ENCODE results near the gene SUPV3L1. TPM values are rescaled to one million over a fixed set of nuclear protein-coding genes. Genes with fewer than 3 reads are reported as not detected.

The SUPV3L1 gene
- total RNA-seq, 1 donor from 2014 or later, result 58.9 TPM

- intact Hi-C loops (cut with micrococcal nuclease), result loop anchor here (5.0 kb wide), 1 partner anchor 244 kb away; the partner anchor contains the start of gene DDX21
Observed at GRCh38 chr10:69201045-69201444, 21.0 kb downstream of the SUPV3L1 start.

- intact Hi-C loops (cut with micrococcal nuclease), result loop anchor here (1.0 to 5.0 kb wide), 3 partner anchors 22 to 245 kb away; partner anchors contain the start of genes DDX21 and SUPV3L1
Observed at GRCh38 chr10:69202332-69202731, 22.3 kb downstream of the SUPV3L1 start.

- intact Hi-C loops (cut with micrococcal nuclease), result no loop called here
Observed at GRCh38 chr10:69208761-69209160, 28.7 kb downstream of the SUPV3L1 start.

GRCh38 chr10:69209787-69210484 is 29.9 kb downstream of the SUPV3L1 start:
- intact Hi-C loops (cut with micrococcal nuclease), result no loop called here

- intact Hi-C loops (cut with micrococcal nuclease), result no loop called here
Observed at GRCh38 chr10:69211104-69211503, 31.1 kb downstream of the SUPV3L1 start.

GRCh38 chr10:69211524-69211923 is 31.5 kb downstream of the SUPV3L1 start:
- intact Hi-C loops (cut with micrococcal nuclease), result no loop called here

GRCh38 chr10:69213591-69214311 is 33.7 kb downstream of the SUPV3L1 start:
- intact Hi-C loops (cut with micrococcal nuclease), result no loop called here

GRCh38 chr10:69214666-69215131 is 34.7 kb downstream of the SUPV3L1 start:
- intact Hi-C loops (cut with micrococcal nuclease), result loop anchor here (1.0 kb wide), 1 partner anchor 10 kb away; no protein-coding TSS in a partner anchor

GRCh38 chr10:69215405-69216171 is 35.6 kb downstream of the SUPV3L1 start:
- intact Hi-C loops (cut with micrococcal nuclease), result loop anchor here (1.0 kb wide), 1 partner anchor 11 kb away; no protein-coding TSS in a partner anchor

GRCh38 chr10:69216577-69217118 is 36.6 kb downstream of the SUPV3L1 start:
- intact Hi-C loops (cut with micrococcal nuclease), result no loop called here

- intact Hi-C loops (cut with micrococcal nuclease), result no loop called here
Observed at GRCh38 chr10:69217119-69217754, 37.2 kb downstream of the SUPV3L1 start.

- intact Hi-C loops (cut with micrococcal nuclease), result no loop called here
Observed at GRCh38 chr10:69218831-69219230, 38.8 kb downstream of the SUPV3L1 start.

GRCh38 chr10:69220041-69220451 is 40.0 kb downstream of the SUPV3L1 start, which contains the start of gene HKDC1:
HKDC1 (plus strand) TSS chr10:69220332; CDS start chr10:69220436, 104 bp downstream.
- intact Hi-C loops (cut with micrococcal nuclease), result loop anchor here (5.0 to 10.0 kb wide), 3 partner anchors 173 to 885 kb away; partner anchors contain the start of genes HNRNPH3 and PBLD

- intact Hi-C loops (cut with micrococcal nuclease), result loop anchor here (5.0 to 10.0 kb wide), 3 partner anchors 173 to 886 kb away; partner anchors contain the start of genes HNRNPH3 and PBLD
Observed at GRCh38 chr10:69220507-69220906, 40.5 kb downstream of the SUPV3L1 start.

- intact Hi-C loops (cut with micrococcal nuclease), result loop anchor here (1.0 to 10.0 kb wide), 14 partner anchors 15 to 888 kb away; partner anchors contain the start of genes DDX21, DDX50, HNRNPH3 and KIFBP
Observed at GRCh38 chr10:69222157-69223027, 42.4 kb downstream of the SUPV3L1 start.

GRCh38 chr10:69223028-69223342 is 43.0 kb downstream of the SUPV3L1 start:
- intact Hi-C loops (cut with micrococcal nuclease), result loop anchor here (2.0 to 10.0 kb wide), 4 partner anchors 176 to 888 kb away; partner anchors contain the start of genes DDX21, HNRNPH3 and PBLD

GRCh38 chr10:69224862-69225657 is 45.0 kb downstream of the SUPV3L1 start:
- intact Hi-C loops (cut with micrococcal nuclease), result loop anchor here (5.0 to 10.0 kb wide), 3 partner anchors 178 to 890 kb away; partner anchors contain the start of genes HNRNPH3 and PBLD

GRCh38 chr10:69225681-69226080 is 45.6 kb downstream of the SUPV3L1 start:
- intact Hi-C loops (cut with micrococcal nuclease), result loop anchor here (10.0 kb wide), 1 partner anchor 891 kb away; the partner anchor contains the start of genes HNRNPH3 and PBLD
